CD14-positive monocyte (primary cell): ENCODE measurements around the gene DNMT3L. TPM values are rescaled to one million over a fixed set of nuclear protein-coding genes. Genes with fewer than 3 reads are reported as not detected.

Experiments
- DNase-seq, 3 donors: peaks; one replicate each; pipeline ENCODE4 v3.0.0-alpha.2; 2011 to 2022
- H2AFZ ChIP-seq: 2 replicates; pipeline ENCODE4 v1.6.0; 2012; ENCODE audit warnings: mild to moderate bottlenecking, low read depth, low read length, inconsistent platforms; ENCODE audit not compliant: insufficient read depth, poor library complexity, severe bottlenecking
- H3K27ac ChIP-seq, 2 donors: 1 replicate in 1 of 2; 2 replicates in 1 of 2; pipeline ENCODE4 v1.5.1; 2012 to 2013; ENCODE audit warnings: low read length in 2 of 2, control low read depth in 1 of 2, inconsistent platforms in 1 of 2, low read depth in 1 of 2, mild to moderate bottlenecking in 1 of 2
- H3K27me3 ChIP-seq, 2 donors: one replicate each; pipeline versions ENCODE4 v1.6.0 to v1.6.1; 2011 to 2013; ENCODE audit warnings: low read length in 2 of 2; ENCODE audit not compliant: control insufficient read depth in 2 of 2, insufficient read depth in 2 of 2
- H3K36me3 ChIP-seq, 2 donors: replicated peaks in 1 of 2; 1 replicate in 1 of 2; 2 replicates in 1 of 2; pipeline versions ENCODE4 v1.5.1 to v1.6.1; 2012 to 2013; ENCODE audit warnings: low read length in 2 of 2, control low read depth in 1 of 2, inconsistent platforms in 1 of 2, mild to moderate bottlenecking in 1 of 2; ENCODE audit not compliant: insufficient read depth in 2 of 2, control insufficient read depth in 1 of 2
- H3K4me1 ChIP-seq, 2 donors: 1 replicate in 1 of 2; 2 replicates in 1 of 2; pipeline versions ENCODE4 v1.5.1 to v1.6.1; 2012 to 2013; ENCODE audit warnings: low read length in 2 of 2, control low read depth in 1 of 2, inconsistent platforms in 1 of 2, mild to moderate bottlenecking in 1 of 2, moderate library complexity in 1 of 2; ENCODE audit not compliant: insufficient read depth in 2 of 2, control insufficient read depth in 1 of 2
- H3K4me2 ChIP-seq: replicated peaks from 2 replicates; pipeline ENCODE3; 2012; ENCODE audit warnings: low read length, moderate library complexity, mild to moderate bottlenecking; ENCODE audit not compliant: poor library complexity, severe bottlenecking; ENCODE audit errors: extremely low read depth
- H3K4me3 ChIP-seq, 3 experiments: fragments of 200-600 bp in 1 of 3; sonication (generic) in 1 of 3; replicated peaks in 1 of 3; 1 replicate in 2 of 3; 2 replicates in 1 of 3; pipeline ENCODE4 v1.5.1; 2011 to 2013; ENCODE audit warnings: low read length in 3 of 3, mild to moderate bottlenecking in 3 of 3, control low read depth in 2 of 3, low read depth in 2 of 3, inconsistent platforms in 1 of 3, moderate library complexity in 1 of 3
- H3K79me2 ChIP-seq: 2 replicates; pipeline ENCODE4 v1.6.0; 2012; ENCODE audit warnings: mild to moderate bottlenecking, control low read depth, inconsistent platforms, low read length, moderate library complexity; ENCODE audit not compliant: insufficient read depth
- H3K9ac ChIP-seq: 2 replicates; pipeline ENCODE4 v1.6.0; 2017; ENCODE audit warnings: low read length, mild to moderate bottlenecking; ENCODE audit not compliant: insufficient read depth, poor library complexity, severe bottlenecking
- H3K9me3 ChIP-seq, 2 donors: replicated peaks in 1 of 2; 1 replicate in 1 of 2; 2 replicates in 1 of 2; pipeline versions ENCODE4 v1.5.1 to v1.6.1; 2012 to 2013; ENCODE audit warnings: low read length in 2 of 2, control low read depth in 1 of 2; ENCODE audit not compliant: control insufficient read depth in 1 of 2, insufficient read depth in 1 of 2
- H4K20me1 ChIP-seq: 2 replicates; pipeline ENCODE4 v1.6.0; 2012; ENCODE audit warnings: mild to moderate bottlenecking, low read length, control low read depth, moderate library complexity; ENCODE audit not compliant: insufficient read depth
- H3K27ac Mint-ChIP-seq, 7 donors: one replicate each; pipeline ENCODE4 v1.8.0; 2020; ENCODE audit warnings: mild to moderate bottlenecking in 7 of 7, mixed read lengths in 7 of 7, moderate library complexity in 6 of 7, inconsistent platforms in 2 of 7
- H3K27me3 Mint-ChIP-seq, 3 donors: one replicate each; pipeline ENCODE4 v1.8.0; 2021 to 2022; ENCODE audit warnings: low read depth in 3 of 3, mild to moderate bottlenecking in 3 of 3, mixed read lengths in 3 of 3, moderate library complexity in 3 of 3, inconsistent platforms in 1 of 3
- H3K36me3 Mint-ChIP-seq, 2 donors: one replicate each; pipeline ENCODE4 v1.8.0; 2020; ENCODE audit warnings: mixed read lengths in 2 of 2, inconsistent platforms in 1 of 2, mild to moderate bottlenecking in 1 of 2
- H3K4me1 Mint-ChIP-seq: one replicate; pipeline ENCODE4 v1.8.0; 2020; ENCODE audit warnings: mild to moderate bottlenecking, mixed read lengths
- H3K4me3 Mint-ChIP-seq, 2 donors: one replicate each; pipeline ENCODE4 v1.8.0; 2020; ENCODE audit warnings: mild to moderate bottlenecking in 2 of 2, mixed read lengths in 2 of 2, moderate library complexity in 1 of 2
- H3K9me3 Mint-ChIP-seq, 7 donors: one replicate each; pipeline ENCODE4 v1.8.0; 2020 to 2022; ENCODE audit warnings: mixed read lengths in 7 of 7, mild to moderate bottlenecking in 6 of 7, moderate library complexity in 6 of 7, inconsistent platforms in 2 of 7
- WGBS: methylation state at CpG from one replicate; pipeline ENCODE4 v1.1.5; 2013; ENCODE audit warnings: missing lambda C conversion rate; ENCODE audit not compliant: insufficient coverage; 5-methylcytosine and 5-hydroxymethylcytosine counted together
- intact Hi-C, 2 donors: fragments of 100-400 bp; cut with micrococcal nuclease; formaldehyde crosslinking; loops; one replicate each; pipeline versions ENCODE4 v1.15.0 to v1.15.1; 2023
- polyA plus RNA-seq, 3 donors: library from polyadenylated mRNA; depleted of rRNA in 1 of 3; unstranded in 2 of 3; stranded (reverse) in 1 of 3; fragments of 300-500 nt in 2 of 3; fragments of >200 nt in 1 of 3; fragmentation: Illumina TruSeq in 2 of 3; gene quantifications; 1 replicate in 2 of 3; 2 replicates in 1 of 3; pipeline ENCODE4 v1.2.3, GENCODE V29; 2012 to 2021
- TF ChIP-seq, protein P1 (sequence below): fragments of 200-600 bp; IDR thresholded peaks from one replicate; pipeline ENCODE4 v1.8.0; 2022; ENCODE audit warnings: antibody characterized with exemption, mild to moderate bottlenecking

DNMT3L gene
- polyA plus RNA-seq, 3 donors: not detected

DNA sequence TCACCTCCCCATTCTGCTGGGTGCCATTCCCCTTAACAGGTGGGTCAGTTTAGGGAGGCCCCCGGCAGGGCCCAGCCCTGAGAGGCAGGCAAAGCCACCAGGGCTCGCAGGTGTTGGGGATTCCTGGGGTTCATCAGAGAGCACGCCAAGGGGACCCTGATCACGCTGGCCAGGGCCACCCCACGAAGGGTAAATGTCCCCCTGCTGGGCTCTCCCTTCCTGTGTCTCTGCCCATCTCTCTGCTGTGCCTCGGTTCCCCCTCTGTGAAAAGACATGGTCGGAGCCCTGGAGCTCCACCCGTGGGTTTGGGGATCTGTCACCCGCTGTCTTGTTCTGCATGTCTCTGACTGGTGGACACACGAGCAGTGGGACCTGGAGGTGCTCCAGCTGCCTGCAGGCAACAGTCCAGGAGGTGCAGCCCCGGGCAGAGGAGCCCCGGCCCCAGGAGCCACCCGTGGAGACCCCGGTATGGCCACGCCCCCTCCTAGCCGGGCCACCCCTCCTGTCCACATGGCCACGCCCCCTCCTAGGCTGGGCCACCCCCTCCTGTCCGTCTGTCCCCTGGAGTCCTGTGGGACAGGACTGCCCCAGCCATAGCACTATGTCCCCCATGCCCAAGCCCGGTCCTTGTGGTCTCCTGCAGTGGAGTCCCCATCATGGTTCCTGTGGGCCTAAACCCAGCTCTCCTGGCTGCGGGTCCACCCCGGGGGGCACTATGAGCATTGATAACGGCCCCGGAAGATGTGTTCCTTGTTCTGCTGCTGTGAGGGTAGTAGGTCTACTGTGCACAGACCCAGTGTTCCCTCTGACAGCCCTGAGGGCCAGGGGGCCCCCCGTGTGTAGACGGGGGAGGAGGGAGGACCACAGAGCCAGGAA, 30.5 kb upstream of the DNMT3L start:
- WGBS: 79% methylated on average over 21 of the region's 25 CpGs
- H3K27me3 ChIP-seq: peaks cover 0 to 2% of the 10 kb centered on the region in 2 donors
- intact Hi-C loops: no loop called here
- H3K4me1 ChIP-seq: no peaks in the 10 kb centered on the region
- H3K9ac ChIP-seq: no peak overlapping the region
- no peak for DNase-seq
- H3K36me3 Mint-ChIP-seq: no peaks in the 10 kb centered on the region
- H3K9me3 Mint-ChIP-seq: peaks cover 0 to 6% (median 0%) of the 10 kb centered on the region in 7 donors
- no peak overlapping the region for H3K4me3 Mint-ChIP-seq
- peak overlapping the region in 1 of 7 donors; percentile 18 for H3K27ac Mint-ChIP-seq
- no peak overlapping the region for H3K4me3 ChIP-seq
- no peaks in the 10 kb centered on the region for H3K4me1 Mint-ChIP-seq
- no peaks in the 10 kb centered on the region for H3K79me2 ChIP-seq
- no peak overlapping the region for H2AFZ ChIP-seq
- no peak overlapping the region for H3K4me2 ChIP-seq
- no peaks in the 10 kb centered on the region for H3K9me3 ChIP-seq
- TF ChIP-seq, protein P1, sequence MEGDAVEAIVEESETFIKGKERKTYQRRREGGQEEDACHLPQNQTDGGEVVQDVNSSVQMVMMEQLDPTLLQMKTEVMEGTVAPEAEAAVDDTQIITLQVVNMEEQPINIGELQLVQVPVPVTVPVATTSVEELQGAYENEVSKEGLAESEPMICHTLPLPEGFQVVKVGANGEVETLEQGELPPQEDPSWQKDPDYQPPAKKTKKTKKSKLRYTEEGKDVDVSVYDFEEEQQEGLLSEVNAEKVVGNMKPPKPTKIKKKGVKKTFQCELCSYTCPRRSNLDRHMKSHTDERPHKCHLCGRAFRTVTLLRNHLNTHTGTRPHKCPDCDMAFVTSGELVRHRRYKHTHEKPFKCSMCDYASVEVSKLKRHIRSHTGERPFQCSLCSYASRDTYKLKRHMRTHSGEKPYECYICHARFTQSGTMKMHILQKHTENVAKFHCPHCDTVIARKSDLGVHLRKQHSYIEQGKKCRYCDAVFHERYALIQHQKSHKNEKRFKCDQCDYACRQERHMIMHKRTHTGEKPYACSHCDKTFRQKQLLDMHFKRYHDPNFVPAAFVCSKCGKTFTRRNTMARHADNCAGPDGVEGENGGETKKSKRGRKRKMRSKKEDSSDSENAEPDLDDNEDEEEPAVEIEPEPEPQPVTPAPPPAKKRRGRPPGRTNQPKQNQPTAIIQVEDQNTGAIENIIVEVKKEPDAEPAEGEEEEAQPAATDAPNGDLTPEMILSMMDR: no peak
- no peak overlapping the region for H3K27ac ChIP-seq
- H3K36me3 ChIP-seq: no peaks in the 10 kb centered on the region
- no peaks in the 10 kb centered on the region for H4K20me1 ChIP-seq
- peaks cover 4 to 9% (median 4%) of the 10 kb centered on the region in 3 donors for H3K27me3 Mint-ChIP-seq

DNA sequence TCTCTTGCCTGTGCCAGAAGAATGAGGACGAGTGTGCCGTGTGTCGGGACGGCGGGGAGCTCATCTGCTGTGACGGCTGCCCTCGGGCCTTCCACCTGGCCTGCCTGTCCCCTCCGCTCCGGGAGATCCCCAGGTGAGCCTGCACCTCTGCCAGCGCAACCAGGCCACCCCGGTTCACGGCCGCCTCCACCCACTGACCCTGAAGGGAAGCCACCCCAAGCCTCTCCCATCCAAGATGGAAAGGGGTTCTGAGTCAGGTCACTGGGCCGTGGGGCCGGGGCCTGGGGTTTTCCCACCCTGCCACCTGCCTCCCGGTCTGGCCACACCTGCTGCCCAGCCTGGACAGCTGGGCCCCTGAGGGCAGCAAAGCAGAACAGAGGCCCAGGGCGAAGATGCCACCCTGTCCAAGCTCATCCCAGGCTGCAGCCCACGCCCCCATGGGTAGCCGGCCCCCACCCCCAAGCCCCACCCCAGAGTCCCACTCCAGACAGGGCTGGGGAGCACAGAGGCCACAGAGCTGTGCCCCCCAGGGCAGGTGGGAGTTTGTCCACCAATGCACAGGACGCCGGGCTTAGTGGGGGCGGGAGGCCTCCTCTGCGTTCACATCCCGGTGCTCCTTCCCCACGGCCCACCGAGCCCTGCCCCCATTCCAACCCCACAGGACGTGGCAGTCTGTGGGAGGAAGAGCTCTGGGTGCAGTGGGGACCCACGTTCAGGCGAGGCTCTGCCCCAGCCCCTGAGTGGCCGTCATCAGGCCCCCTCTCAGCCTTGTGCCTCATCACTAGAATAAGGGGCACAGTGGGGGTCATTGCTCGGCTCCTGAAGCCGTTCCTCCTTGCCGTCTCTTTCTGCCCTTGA, 29.6 kb upstream of the DNMT3L start:
- Mint-ChIP-seq H3K4me3 (no peak overlapping the region), H3K27ac (no peak overlapping the region), H3K4me1 (no peaks in the 10 kb centered on the region), H3K36me3 (no peaks in the 10 kb centered on the region), H3K27me3 (peaks cover 4 to 13% (median 4%) of the 10 kb centered on the region in 3 donors), H3K9me3 (peaks cover 0 to 6% (median 0%) of the 10 kb centered on the region in 7 donors)
- Histone ChIP-seq H3K79me2 (no peaks in the 10 kb centered on the region), H2AFZ (no peak overlapping the region), H3K9me3 (no peaks in the 10 kb centered on the region), H3K4me1 (no peaks in the 10 kb centered on the region), H3K36me3 (no peaks in the 10 kb centered on the region), H4K20me1 (no peaks in the 10 kb centered on the region), H3K27me3 (peaks cover 0 to 2% of the 10 kb centered on the region in 2 donors), H3K4me2 (no peak overlapping the region), H3K4me3 (no peak overlapping the region), H3K27ac (no peak overlapping the region), H3K9ac (no peak overlapping the region)
- WGBS: 85% methylated on average over 19 of the region's 33 CpGs
- intact Hi-C loops: no loop called here
- no peak for DNase-seq
- TF ChIP-seq, protein P1: no peak
